ENCODE data around the gene MRPL19.

Gene MRPL19

DNA sequence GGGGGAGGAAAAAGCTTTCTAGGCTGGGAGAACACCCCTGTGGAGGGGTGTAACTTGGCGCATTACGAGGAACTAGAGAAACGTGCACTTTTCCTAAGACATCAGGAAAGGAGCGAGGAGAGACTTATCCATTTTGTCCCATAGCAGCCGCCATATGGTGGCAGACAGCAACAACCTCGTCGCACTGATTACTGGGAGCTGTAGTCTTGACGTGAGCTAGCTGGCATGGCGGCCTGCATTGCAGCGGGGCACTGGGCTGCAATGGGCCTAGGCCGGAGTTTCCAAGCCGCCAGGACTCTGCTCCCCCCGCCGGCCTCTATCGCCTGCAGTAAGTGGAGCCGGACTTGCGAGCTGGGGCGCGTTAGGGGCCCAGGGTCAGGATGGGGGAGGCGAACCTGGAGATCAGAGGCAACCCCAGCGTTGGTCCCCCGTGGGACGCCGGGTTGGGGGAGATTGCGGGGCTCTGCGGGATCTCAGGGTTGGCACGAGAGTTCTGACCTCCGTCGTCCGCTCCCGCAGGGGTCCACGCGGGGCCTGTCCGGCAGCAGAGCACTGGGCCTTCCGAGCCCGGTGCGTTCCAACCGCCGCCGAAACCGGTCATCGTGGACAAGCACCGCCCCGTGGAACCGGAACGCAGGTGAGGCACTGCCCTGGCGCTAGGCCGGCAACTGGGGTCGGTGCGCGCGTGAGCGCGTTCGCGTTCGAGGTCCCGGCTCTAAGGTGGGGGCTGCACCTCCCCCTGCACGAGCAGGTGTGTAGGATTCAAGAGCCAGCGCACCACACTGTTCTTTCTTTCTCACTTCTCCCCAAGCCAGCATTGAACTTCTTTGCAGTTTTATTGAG, at the start of gene MRPL19:
Gene MRPL19 (plus strand): TSS at position 201 of the 843 bp plus-strand sequence. CDS start 25 bp downstream, at position 226.
- no peak for FAIRE-seq

DNA sequence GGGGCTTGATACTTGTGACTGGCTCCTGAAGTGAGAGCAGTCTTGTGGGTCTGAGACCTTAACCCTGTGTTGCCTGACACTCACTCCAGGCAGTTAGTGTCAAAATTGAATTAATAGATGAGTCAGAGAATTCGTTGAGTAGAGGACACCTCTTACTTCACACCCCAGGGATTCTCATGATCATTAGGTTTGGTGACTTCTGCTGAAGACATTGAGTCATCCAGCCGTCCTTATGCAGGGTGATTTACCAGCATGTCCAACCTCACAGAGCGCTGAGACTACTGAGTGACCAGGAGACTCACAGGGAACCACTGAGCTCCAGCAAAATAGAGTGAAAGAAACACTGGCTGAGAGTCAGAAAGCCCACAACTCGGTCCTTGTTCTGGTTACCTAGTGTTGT, 49.8 kb upstream of the MRPL19 start:
- no peak for FAIRE-seq
- TF ChIP-seq, protein P1, sequence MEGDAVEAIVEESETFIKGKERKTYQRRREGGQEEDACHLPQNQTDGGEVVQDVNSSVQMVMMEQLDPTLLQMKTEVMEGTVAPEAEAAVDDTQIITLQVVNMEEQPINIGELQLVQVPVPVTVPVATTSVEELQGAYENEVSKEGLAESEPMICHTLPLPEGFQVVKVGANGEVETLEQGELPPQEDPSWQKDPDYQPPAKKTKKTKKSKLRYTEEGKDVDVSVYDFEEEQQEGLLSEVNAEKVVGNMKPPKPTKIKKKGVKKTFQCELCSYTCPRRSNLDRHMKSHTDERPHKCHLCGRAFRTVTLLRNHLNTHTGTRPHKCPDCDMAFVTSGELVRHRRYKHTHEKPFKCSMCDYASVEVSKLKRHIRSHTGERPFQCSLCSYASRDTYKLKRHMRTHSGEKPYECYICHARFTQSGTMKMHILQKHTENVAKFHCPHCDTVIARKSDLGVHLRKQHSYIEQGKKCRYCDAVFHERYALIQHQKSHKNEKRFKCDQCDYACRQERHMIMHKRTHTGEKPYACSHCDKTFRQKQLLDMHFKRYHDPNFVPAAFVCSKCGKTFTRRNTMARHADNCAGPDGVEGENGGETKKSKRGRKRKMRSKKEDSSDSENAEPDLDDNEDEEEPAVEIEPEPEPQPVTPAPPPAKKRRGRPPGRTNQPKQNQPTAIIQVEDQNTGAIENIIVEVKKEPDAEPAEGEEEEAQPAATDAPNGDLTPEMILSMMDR (IDR thresholded peaks at IDR 0.05; ENCODE audit: insufficient read depth, missing control alignments) = no peak
- no peak for DNase-seq (ENCODE audit: insufficient read length, low spot score)

More for the DNA sequence above, at the start of gene MRPL19:
- peak; percentile 82 for DNase-seq (ENCODE audit: insufficient read length, low spot score)
- TF ChIP-seq, protein P1 (IDR thresholded peaks at IDR 0.05; ENCODE audit: insufficient read depth, missing control alignments) = no peak

- no peak for DNase-seq (ENCODE audit: insufficient read length, low spot score)
- TF ChIP-seq, protein P1 (IDR thresholded peaks at IDR 0.05; ENCODE audit: insufficient read depth, missing control alignments) = no peak
- no peak for FAIRE-seq
Measured at GRCh38 chr2:75597949-75598348, 48.6 kb upstream of the MRPL19 start.

DNA sequence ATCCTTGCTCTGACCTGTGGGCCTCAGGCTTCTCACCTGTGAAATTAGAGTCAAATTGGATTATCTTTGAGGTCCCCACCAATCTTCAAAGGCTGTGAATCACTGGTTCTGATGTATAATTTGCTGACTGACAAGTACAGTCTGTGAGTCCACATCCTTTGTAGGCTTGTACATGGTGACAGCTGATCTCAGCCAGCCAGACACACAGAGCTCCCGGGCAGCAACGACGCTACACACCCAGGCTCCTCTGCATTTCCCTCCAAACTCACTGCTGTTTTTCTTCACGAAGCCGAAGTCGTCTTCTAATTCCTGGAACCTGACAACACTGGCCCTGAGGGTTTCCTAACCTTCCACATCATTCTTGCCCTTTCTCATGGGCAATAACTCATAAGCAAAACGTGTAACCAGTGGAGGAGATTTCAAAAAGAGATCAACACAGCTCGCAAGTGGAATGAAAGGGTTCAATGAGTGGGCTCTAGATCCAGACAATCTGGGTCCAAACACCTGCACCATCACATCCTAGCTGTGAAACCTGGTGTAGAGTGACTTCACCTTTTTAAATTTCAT, 47.9 kb upstream of the MRPL19 start:
- TF ChIP-seq, protein P1 (IDR thresholded peaks at IDR 0.05; ENCODE audit: insufficient read depth, missing control alignments) = no peak
- no peak for FAIRE-seq
- DNase-seq (ENCODE audit: insufficient read length, low spot score) = no peak

DNA sequence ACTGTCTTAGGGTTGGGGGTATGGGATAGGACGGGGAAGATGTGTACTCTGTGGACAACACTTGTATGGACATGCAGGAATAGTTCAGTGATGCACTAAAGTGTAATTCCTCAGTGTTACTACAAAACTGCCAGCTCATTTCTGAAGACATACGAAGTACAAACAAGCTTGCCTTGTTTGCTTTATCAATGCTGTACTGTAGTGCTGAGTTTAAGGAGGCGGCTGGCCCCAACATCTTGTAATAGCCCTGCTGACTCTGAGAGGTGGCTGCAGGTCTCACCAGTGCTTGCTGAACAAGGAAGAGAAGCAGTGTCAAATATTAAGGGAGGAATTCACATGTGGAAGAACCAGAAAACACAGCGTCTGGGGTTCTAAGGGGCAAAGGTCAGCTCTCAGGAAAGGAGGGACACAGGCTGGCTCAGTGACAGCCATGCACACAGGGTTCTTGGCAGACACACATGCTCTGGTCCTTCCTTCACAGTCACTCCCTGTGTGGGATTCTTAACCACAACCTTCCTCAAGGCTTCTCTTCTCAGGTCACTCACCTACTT, 46.0 kb upstream of the MRPL19 start:
- TF ChIP-seq, protein P1 (IDR thresholded peaks at IDR 0.05; ENCODE audit: insufficient read depth, missing control alignments) = no peak
- DNase-seq (ENCODE audit: insufficient read length, low spot score) (no peak), FAIRE-seq (no peak)

- DNase-seq (ENCODE audit: insufficient read length, low spot score) (no peak), FAIRE-seq (no peak)
Measured at GRCh38 chr2:75602724-75603342, 43.8 kb upstream of the MRPL19 start.

More at GRCh38 chr2:75602724-75603342, 43.8 kb upstream of the MRPL19 start:
- TF ChIP-seq, protein P1 (IDR thresholded peaks at IDR 0.05; ENCODE audit: insufficient read depth, missing control alignments) = no peak

All from D721Med (cell line).